Astrocyte (in vitro differentiated cells and primary cell): ENCODE data around the gene DDX31.

Experiments used
- EZH2 ChIP-seq: IDR thresholded peaks from 2 replicates; pipeline ENCODE4 v1.6.1; 2012; ENCODE audit warnings: mild to moderate bottlenecking, low read length, inconsistent platforms; ENCODE audit not compliant: insufficient read depth
- TF ChIP-seq, protein P1 (sequence below): IDR thresholded peaks from 2 replicates; pipeline ENCODE4 v1.5.1; 2011; ENCODE audit warnings: low read depth, mild to moderate bottlenecking, inconsistent platforms, low read length, moderate library complexity; ENCODE audit not compliant: insufficient read depth

DNA sequence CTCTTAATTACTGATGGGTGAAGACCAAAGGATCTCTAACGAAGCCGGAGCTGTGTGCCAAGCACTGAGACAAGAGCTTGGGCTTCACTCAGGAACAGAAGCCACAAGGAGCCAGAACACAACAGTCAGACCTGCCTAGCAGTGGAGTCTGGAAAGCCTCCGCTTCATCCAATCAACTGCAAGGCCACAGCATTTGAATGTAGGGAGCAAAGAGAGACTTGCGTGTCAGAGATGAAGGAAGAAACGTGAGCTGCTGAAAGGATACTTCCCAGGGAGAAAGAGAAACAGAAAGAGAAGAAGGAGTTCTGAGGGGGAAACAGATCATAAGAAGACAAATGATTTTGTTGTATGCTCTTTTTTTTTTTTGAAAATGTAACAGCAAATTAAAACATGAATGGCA is 43.5 kb downstream of the DDX31 start:
- TF ChIP-seq, protein P1, sequence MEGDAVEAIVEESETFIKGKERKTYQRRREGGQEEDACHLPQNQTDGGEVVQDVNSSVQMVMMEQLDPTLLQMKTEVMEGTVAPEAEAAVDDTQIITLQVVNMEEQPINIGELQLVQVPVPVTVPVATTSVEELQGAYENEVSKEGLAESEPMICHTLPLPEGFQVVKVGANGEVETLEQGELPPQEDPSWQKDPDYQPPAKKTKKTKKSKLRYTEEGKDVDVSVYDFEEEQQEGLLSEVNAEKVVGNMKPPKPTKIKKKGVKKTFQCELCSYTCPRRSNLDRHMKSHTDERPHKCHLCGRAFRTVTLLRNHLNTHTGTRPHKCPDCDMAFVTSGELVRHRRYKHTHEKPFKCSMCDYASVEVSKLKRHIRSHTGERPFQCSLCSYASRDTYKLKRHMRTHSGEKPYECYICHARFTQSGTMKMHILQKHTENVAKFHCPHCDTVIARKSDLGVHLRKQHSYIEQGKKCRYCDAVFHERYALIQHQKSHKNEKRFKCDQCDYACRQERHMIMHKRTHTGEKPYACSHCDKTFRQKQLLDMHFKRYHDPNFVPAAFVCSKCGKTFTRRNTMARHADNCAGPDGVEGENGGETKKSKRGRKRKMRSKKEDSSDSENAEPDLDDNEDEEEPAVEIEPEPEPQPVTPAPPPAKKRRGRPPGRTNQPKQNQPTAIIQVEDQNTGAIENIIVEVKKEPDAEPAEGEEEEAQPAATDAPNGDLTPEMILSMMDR: no peak
- TF ChIP-seq EZH2: no peak
